ENCODE measurements around the gene PEX11B. TPM values are rescaled to one million over a fixed set of nuclear protein-coding genes. Genes with fewer than 3 reads are reported as not detected.

Gene PEX11B
- total and polyA plus RNA-seq, 2 of the 4 experiments (the other 2 are of a cell fraction), result 15.4 to 24.3 TPM

DNA sequence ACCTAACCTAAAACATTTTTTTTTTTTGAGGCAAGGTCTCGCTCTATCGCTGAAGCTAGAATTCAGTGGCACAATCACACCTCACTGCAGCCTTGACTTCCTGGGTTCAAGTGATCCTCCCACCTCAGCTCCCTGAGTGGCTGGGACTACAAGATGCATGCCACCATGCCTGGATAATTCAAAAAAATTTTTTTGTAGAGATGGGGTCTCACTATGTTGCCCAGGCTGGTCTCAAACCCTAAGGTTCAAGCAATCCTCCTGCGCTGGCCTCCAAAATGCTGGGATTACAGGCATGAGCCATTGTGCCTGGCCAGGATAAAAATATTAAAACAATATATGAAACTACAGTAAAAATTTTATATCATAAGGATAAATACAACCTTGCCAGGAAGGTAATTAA, 34.4 kb upstream of the PEX11B start:
- Histone ChIP-seq H3K4me3 (ENCODE audit: insufficient read depth, low read depth, low read length) (no peak overlapping the region), H4K5ac (ENCODE audit: low read depth, low read length) (no peak overlapping the region), H3K23ac (ENCODE audit: low read depth, low read length) (no peak overlapping the region), H3K4ac (ENCODE audit: low read depth, low read length) (no peak overlapping the region), H3K56ac (ENCODE audit: extremely low read depth, insufficient read depth, low read length) (no peak overlapping the region), H2BK5ac (ENCODE audit: low read depth, low read length, poor library complexity, severe bottlenecking) (no peak overlapping the region), H3K14ac (replicated peaks; ENCODE audit: low read depth, low read length) (no peak overlapping the region), H2BK15ac (ENCODE audit: low read depth, low read length) (no peak overlapping the region), H4K91ac (ENCODE audit: insufficient read depth, low read depth, low read length) (no peak overlapping the region), H3K18ac (ENCODE audit: low read depth, low read length) (no peak overlapping the region), H2BK20ac (ENCODE audit: low read depth, low read length) (no peak overlapping the region), H3K4me1 (ENCODE audit: control insufficient read depth, insufficient read depth, low read length) (peaks cover 2% of the 10 kb centered on the region; the same call in 1 of the 2 replicates), H3K9ac (ENCODE audit: low read depth, low read length) (no peak overlapping the region), H3K36me3 (ENCODE audit: control insufficient read depth, insufficient read depth, low read length) (peaks cover 11% of the 10 kb centered on the region), H2AFZ (replicated peaks; ENCODE audit: low read length, poor library complexity) (no peak overlapping the region), H3K9me3 (ENCODE audit: control insufficient read depth, insufficient read depth, low read length) (no peaks in the 10 kb centered on the region), H3K4me2 (ENCODE audit: low read depth, low read length) (no peak overlapping the region), H2AK5ac (ENCODE audit: low read depth, low read length) (no peak overlapping the region), H2AK9ac (replicated peaks; ENCODE audit: low read depth, low read length, poor library complexity) (no peak overlapping the region), H3K79me1 (ENCODE audit: low read depth in 1 of 2, low read length in 2 of 2) (peaks cover 36 to 80% of the 10 kb centered on the region in 2 experiments), H4K20me1 (ENCODE audit: insufficient read depth, low read length) (peaks cover 24% of the 10 kb centered on the region; the same call in 1 of the 2 replicates), H4K8ac (ENCODE audit: low read depth in 2 of 2, low read length in 2 of 2) (no peak overlapping the region), H3K9me1 (ENCODE audit: insufficient read depth, low read length) (peaks cover 18% of the 10 kb centered on the region), H3K27ac (ENCODE audit: insufficient read depth, low read length) (no peak overlapping the region), H2BK120ac (ENCODE audit: low read depth, low read length) (no peak overlapping the region), H3K27me3 (ENCODE audit: control insufficient read depth, insufficient read depth, low read length) (no peaks in the 10 kb centered on the region)
- dilution Hi-C loops (cut with HindIII; ENCODE audit: low sequenced_read_pairs, unreplicated experiment), result no loop called here
- intact Hi-C loops (cut with micrococcal nuclease), result loop anchor here (10.0 kb wide), 1 partner anchor 58 kb away; no protein-coding TSS in a partner anchor
- no peak for ATAC-seq (ENCODE audit: low read depth)
- POLR2A ChIA-PET (ENCODE audit: unreplicated experiment), result no interaction called here
- CTCF ChIA-PET, result no interaction called here
- no CpG with 5 or more reads among the region's 3 CpGs for WGBS, 2 experiments (ENCODE audit: extremely low coverage in 2 of 2, insufficient read length in 1 of 2)
- in situ Hi-C loops (cut with MboI; ENCODE audit: low sequenced_read_pairs), result no loop called here
- DNase-seq, result no peak
- TF ChIP-seq, protein P1, sequence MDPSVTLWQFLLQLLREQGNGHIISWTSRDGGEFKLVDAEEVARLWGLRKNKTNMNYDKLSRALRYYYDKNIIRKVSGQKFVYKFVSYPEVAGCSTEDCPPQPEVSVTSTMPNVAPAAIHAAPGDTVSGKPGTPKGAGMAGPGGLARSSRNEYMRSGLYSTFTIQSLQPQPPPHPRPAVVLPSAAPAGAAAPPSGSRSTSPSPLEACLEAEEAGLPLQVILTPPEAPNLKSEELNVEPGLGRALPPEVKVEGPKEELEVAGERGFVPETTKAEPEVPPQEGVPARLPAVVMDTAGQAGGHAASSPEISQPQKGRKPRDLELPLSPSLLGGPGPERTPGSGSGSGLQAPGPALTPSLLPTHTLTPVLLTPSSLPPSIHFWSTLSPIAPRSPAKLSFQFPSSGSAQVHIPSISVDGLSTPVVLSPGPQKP (IDR thresholded peaks at IDR 0.05; ENCODE audit: borderline replicate concordance, low read depth, low read length), result no peak
- TF ChIP-seq MXI1 (IDR thresholded peaks at IDR 0.05; ENCODE audit: borderline replicate concordance, low read depth, low read length), result no peak
- no peak for TF ChIP-seq POLR2A (IDR thresholded peaks at IDR 0.05; ENCODE audit: low read depth, low read length)
- TF ChIP-seq RFX5 (IDR thresholded peaks at IDR 0.05; ENCODE audit: low read depth, low read length), result no peak
- no peak for TF ChIP-seq NFE2L2 (IDR thresholded peaks at IDR 0.05; ENCODE audit: low read depth, low read length)
- TF ChIP-seq RCOR1 (IDR thresholded peaks at IDR 0.05; ENCODE audit: insufficient replicate concordance, low read length), result no peak
- TF ChIP-seq, protein P2, sequence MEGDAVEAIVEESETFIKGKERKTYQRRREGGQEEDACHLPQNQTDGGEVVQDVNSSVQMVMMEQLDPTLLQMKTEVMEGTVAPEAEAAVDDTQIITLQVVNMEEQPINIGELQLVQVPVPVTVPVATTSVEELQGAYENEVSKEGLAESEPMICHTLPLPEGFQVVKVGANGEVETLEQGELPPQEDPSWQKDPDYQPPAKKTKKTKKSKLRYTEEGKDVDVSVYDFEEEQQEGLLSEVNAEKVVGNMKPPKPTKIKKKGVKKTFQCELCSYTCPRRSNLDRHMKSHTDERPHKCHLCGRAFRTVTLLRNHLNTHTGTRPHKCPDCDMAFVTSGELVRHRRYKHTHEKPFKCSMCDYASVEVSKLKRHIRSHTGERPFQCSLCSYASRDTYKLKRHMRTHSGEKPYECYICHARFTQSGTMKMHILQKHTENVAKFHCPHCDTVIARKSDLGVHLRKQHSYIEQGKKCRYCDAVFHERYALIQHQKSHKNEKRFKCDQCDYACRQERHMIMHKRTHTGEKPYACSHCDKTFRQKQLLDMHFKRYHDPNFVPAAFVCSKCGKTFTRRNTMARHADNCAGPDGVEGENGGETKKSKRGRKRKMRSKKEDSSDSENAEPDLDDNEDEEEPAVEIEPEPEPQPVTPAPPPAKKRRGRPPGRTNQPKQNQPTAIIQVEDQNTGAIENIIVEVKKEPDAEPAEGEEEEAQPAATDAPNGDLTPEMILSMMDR (conservative IDR thresholded peaks at IDR 0.05; ENCODE audit: low read depth, low read length), result no peak
- TF ChIP-seq, protein P3, sequence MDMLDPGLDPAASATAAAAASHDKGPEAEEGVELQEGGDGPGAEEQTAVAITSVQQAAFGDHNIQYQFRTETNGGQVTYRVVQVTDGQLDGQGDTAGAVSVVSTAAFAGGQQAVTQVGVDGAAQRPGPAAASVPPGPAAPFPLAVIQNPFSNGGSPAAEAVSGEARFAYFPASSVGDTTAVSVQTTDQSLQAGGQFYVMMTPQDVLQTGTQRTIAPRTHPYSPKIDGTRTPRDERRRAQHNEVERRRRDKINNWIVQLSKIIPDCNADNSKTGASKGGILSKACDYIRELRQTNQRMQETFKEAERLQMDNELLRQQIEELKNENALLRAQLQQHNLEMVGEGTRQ (IDR thresholded peaks at IDR 0.05; ENCODE audit: low read depth, low read length), result no peak
- no TSS peak for BruUV-seq (replicated peaks)

Data from IMR-90 (cell line).